GM13976 (cell line): ENCODE measurements around the gene SCNN1G.
A peak's percentile ranks its signal among the peaks of the same experiment; 100 is the strongest.

Experiments used
- DNase-seq: peaks from one replicate; pipeline ENCODE4 v3.0.0; 2012; ENCODE audit warnings: low spot score
- CTCF ChIP-seq: IDR thresholded peaks from 2 replicates; pipeline ENCODE4 v1.5.1; 2012; ENCODE audit warnings: borderline replicate concordance, mild to moderate bottlenecking; ENCODE audit not compliant: insufficient read depth; ENCODE audit errors: extremely low read depth, missing control alignments, control extremely low read depth
- in situ Hi-C: fragments of 300-500 bp; cut with MboI; formaldehyde crosslinking; loops from one replicate; pipeline ENCODE4 v1.12.0; 2022; ENCODE audit warnings: low sequenced_read_pairs, mixed read lengths, inconsistent platforms; ENCODE audit not compliant: unreplicated experiment

Gene SCNN1G

GRCh38 chr16:23146877-23147601 is 35.5 kb upstream of the SCNN1G start:
- DNase-seq = no peak
- in situ Hi-C loops = no loop called here
- TF ChIP-seq CTCF = no peak

- in situ Hi-C loops = no loop called here
- no peak for TF ChIP-seq CTCF
- DNase-seq = no peak
Observed at GRCh38 chr16:23147666-23148065, 34.9 kb upstream of the SCNN1G start.

GRCh38 chr16:23148166-23148512 is 34.4 kb upstream of the SCNN1G start:
- no peak for DNase-seq
- in situ Hi-C loops = no loop called here
- TF ChIP-seq CTCF = no peak

- peak; percentile 67 for DNase-seq
- in situ Hi-C loops = no loop called here
Observed at GRCh38 chr16:23148513-23149266, 33.9 kb upstream of the SCNN1G start.

GRCh38 chr16:23149267-23149992 is 33.1 kb upstream of the SCNN1G start, which contains the start of gene USP31:
USP31 (minus strand) TSS chr16:23149452; CDS start chr16:23149270, 182 bp downstream.
- DNase-seq = peak; percentile 94
- no peak for TF ChIP-seq CTCF
- in situ Hi-C loops = no loop called here

More at GRCh38 chr16:23148513-23149266, 33.9 kb upstream of the SCNN1G start:
- no peak for TF ChIP-seq CTCF

- no peak for TF ChIP-seq CTCF
- in situ Hi-C loops = no loop called here
- no peak for DNase-seq
Observed at GRCh38 chr16:23149993-23150364, 32.6 kb upstream of the SCNN1G start.
